Superior temporal gyrus (tissue), 1 donor: ENCODE results near the gene HEATR5A.
"Not testable (repeated sequence)": the region's sequence is repeated elsewhere in the genome, so short reads cannot be mapped to it uniquely, and the experiment has no call there.

Experiments
- DNase-seq: peaks from one replicate; pipeline ENCODE4 v3.0.0-alpha.2; 2016; ENCODE audit errors: extremely low spot score

Gene HEATR5A

GRCh38 chr14:31420319-31421111 lies at the start of gene HEATR5A:
Gene HEATR5A (minus strand): TSS chr14:31420550. CDS start chr14:31402975, 17,575 bp downstream.
- DNase-seq = peak; percentile 92

DNA sequence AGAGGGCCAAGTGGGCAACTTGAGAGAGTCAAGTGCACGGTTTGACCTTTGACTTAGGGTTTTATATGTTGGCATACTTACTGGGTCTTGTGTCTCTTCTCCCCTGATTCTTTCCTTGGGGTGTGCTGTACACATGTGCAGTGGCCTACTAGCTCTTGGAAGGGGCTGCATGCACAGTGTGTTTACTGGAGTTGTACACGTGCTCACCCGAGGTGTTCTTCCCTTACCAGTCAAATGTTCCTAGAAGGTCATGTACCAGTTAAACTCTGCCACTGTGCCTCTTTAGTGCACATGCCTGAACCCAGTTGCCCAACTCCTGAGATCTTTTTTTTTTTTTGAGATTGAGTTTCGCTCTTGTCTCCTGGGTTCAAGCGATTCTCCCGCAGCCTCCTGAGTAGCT lies 46.2 kb upstream of the HEATR5A start:
- DNase-seq = no peak

DNA sequence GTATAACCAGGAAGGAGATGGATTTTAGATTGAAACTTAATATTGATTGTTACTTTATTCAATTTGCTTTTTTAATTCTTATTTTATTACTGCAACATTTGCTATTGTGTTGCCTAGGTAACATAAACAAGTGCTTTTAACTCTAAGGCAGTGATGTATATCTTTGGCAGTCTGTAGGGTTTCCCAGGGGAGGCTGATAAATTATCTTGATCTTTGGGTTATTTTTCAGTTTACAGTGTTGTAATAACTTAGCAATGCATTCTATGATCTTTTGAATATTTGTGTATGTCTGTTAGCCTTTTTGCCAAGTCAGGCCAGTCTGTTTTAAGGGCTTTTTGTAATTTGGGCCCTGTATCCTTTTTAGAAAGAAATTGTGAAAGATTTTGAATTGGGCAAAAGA lies 44.8 kb upstream of the HEATR5A start:
- DNase-seq = no peak

- not testable (repeated sequence) for DNase-seq
These were observed 42.1 kb upstream of the HEATR5A start for GRCh38 chr14:31462450-31462849.

DNA sequence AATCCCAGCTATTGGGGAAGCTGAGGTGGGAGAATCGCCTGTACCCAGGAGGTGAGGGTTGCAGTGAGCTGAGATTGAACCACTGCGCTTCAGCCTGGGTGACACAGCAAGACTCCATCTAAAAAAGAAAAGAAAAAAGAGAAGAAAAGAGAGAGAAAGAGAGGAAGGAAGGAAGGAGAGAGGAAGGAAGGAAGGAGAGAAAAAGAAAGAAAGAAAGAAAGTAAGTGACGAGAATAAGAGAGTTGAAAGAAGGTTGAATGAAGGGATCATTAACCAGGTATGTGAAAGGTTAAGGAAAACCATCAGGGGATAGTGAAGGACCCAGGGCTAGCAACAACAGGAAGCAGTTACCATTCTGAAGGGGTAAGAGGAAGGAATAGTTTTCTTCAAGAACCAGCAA lies 41.2 kb upstream of the HEATR5A start:
- DNase-seq = no peak

- peak; percentile 86 for DNase-seq
These were observed 37.6 kb upstream of the HEATR5A start for GRCh38 chr14:31457665-31458659.

DNA sequence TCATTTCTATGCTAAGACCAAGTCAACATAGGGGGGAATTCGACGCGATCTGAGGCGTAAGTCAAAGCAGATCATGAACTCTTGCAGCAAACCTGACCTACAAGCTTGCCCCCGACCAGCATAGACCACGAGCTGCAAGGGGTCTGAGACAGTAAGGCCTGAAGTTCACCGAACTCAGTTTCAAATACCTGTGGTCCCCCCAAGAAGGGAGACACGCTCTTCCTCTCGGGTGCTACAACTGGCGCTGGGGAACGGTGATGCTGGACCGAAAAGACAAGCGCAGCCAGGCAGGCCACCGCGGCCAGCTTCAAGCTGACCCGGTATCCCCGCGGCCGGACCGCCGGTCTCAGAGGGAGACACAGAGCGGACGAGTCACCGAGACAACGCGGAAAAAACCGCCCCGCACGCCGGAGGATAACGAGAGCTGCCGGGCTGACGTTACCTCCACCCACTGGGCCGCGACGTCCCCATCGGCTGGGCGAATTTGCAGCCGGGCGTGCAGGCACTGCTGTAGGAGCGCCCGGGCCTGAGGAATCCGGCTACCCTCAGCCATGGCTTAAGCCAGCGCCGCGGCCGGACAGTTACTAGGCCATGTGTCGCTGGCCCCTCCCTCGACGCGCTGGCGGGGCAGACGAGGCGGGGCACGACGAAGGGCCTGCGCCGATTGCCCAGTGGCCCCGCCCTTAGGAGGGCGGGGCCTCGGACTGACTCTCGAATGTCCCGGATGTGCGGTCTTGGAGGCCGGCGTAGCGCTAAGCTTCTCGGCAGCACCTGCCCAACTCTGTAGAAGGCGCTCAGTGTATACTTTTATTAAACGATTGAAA lies 36.7 kb upstream of the HEATR5A start, which contains the start of gene DTD2:
TSS of gene DTD2 (minus strand) at position 666 of the 824 bp plus-strand sequence. CDS start at position 553, 113 bp downstream.
- DNase-seq = peak; percentile 99

- DNase-seq = peak; percentile 81
These were observed 29.7 kb upstream of the HEATR5A start for GRCh38 chr14:31449971-31450610.

DNA sequence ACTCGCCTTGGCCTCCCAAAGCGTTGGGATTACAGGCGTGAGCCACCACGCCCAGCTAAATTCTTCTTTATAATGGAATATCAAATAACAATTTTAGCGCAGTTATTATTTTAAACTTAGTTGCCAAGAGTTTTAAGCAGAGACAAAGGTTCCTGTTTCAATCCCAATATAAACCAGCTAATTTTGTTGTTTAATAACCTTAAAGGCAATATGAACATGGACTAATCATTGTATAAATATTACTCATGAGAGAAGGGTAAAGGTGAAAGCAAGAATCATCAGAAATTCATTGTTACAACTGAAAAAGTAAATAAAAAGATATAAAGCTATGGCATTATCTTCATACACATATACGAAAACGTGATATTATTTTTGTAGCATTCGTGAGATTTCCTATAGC lies 28.8 kb upstream of the HEATR5A start:
- no peak for DNase-seq

DNA sequence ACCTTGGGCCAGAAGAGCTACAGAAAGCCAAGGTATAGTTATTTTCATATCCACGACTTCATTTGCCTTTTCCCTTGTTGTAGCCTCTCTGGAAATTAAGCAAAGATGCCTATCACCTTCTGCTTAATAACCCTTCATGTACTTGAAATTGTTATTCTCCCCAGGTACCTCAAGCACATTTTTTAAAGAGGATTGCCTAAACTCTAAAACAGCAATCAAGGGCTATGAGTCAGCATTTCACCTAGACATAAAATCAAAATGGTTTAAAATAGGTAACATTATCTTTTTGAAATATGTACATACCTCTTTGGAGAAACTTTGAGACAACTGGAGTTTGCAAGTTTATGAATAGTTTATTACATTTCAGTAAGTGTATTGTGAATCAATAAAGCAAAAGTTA lies 25.4 kb upstream of the HEATR5A start:
- no peak for DNase-seq

DNA sequence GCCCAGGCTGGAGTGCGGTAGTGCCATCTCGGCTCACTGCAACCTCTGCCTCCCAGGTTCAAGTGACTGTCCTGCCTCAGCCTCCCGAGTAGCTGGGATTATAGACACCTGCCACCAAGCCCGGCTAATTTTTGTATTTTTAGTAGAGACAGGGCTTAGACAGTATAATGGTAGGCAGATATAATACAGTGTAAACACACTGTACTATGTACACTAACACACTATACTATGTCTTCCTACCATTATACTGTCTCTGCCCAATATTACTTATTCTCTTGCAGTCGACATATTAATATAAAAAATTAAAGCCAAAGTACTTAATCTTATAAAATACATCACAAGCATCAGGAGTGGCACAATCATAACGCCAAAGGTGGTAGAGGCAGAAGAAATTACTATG lies 21.9 kb upstream of the HEATR5A start:
- no peak for DNase-seq

GRCh38 chr14:31441273-31442111 lies 21.1 kb upstream of the HEATR5A start:
- no peak for DNase-seq

DNA sequence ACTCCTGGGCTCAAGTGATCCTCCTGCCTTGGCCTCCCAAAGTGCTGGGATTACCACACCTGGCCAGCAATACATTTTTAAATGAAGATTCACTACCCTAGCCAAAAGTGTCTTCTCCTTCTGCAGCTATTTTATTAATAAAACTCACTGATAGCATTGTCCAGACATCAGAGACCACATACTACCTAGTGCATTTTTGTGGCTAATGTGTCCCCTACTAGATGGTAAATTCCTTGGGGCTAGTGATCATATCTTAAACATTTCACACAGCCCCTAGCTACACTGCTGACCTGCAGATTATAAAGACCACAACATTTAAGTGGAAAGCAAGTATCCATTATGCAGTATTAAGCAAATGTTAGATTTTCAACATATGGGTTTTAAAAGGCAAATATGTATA lies 19.9 kb upstream of the HEATR5A start:
- DNase-seq = no peak

- no peak for DNase-seq
These were observed 19.2 kb upstream of the HEATR5A start for GRCh38 chr14:31439561-31439960.

- DNase-seq = not testable (repeated sequence)
These were observed 16.8 kb upstream of the HEATR5A start for GRCh38 chr14:31437045-31437691.

- DNase-seq = peak; percentile 46
These were observed 14.9 kb upstream of the HEATR5A start for GRCh38 chr14:31435276-31435675.

- no peak for DNase-seq
These were observed 10.4 kb upstream of the HEATR5A start for GRCh38 chr14:31430634-31431264.

- DNase-seq = no peak
These were observed 9.4 kb upstream of the HEATR5A start for GRCh38 chr14:31429791-31430190.

DNA sequence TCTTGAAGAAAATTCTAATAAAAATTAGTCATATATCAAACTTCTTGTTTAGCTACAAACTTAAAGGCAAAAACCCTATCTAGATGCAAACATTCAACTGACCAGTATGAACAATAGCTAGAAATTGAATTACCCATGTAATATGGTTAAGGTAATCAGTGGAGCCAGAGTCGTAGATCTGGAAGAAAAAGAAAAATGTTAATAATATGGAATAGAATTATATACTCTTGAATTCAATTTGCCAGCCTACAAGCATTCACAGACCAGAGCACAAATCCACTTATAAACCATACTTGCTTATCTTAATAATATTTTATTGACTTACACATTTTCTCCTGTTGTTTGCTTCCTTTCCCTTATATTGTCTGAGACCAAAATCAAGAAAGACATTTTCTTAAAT lies 7.7 kb upstream of the HEATR5A start:
- DNase-seq = no peak
